HepG2 (cell line): ENCODE measurements around the gene PPA2. TPM values are rescaled to one million over a fixed set of nuclear protein-coding genes. Genes with fewer than 3 reads are reported as not detected.
A peak's percentile ranks its signal among the peaks of the same experiment; 100 is the strongest.

ENCODE experiments used
- ATF4 ChIP-seq, 2 experiments: fragments of 450-650 bp in 1 of 2; sonication (generic) in 1 of 2; formaldehyde crosslinking; IDR thresholded peaks; 2 replicates each; pipeline versions ENCODE4 v1.5.0 to v1.8.0; 2020 to 2022; ENCODE audit warnings: mild to moderate bottlenecking in 1 of 2, missing genetic modification reagents in 1 of 2
- SIN3A ChIP-seq: IDR thresholded peaks from 2 replicates; pipeline ENCODE4 v1.6.1; 2011; ENCODE audit warnings: low read depth, mild to moderate bottlenecking, control low read depth, low read length, borderline replicate concordance
- ZMYM4 ChIP-seq: sonication (generic); formaldehyde crosslinking; IDR thresholded peaks from 2 replicates; pipeline ENCODE4 v1.8.1; 2023; ENCODE audit warnings: mild to moderate bottlenecking, missing genetic modification reagents
- ZNF121 ChIP-seq: sonication (generic); formaldehyde crosslinking; IDR thresholded peaks from 2 replicates; pipeline ENCODE4 v1.5.0; 2020; ENCODE audit warnings: mild to moderate bottlenecking, missing genetic modification reagents
- ZNF230 ChIP-seq: sonication (generic); formaldehyde crosslinking; IDR thresholded peaks from 2 replicates; pipeline ENCODE4 v1.4.0; 2020; ENCODE audit warnings: mild to moderate bottlenecking, missing genetic modification reagents
- ZNF605 ChIP-seq: sonication (generic); formaldehyde crosslinking; IDR thresholded peaks from 2 replicates; pipeline ENCODE4 v1.8.0; 2022; ENCODE audit warnings: mild to moderate bottlenecking, missing genetic modification reagents
- ZNF616 ChIP-seq: sonication (generic); formaldehyde crosslinking; IDR thresholded peaks from 2 replicates; pipeline ENCODE4 v1.5.0; 2020; ENCODE audit warnings: low read depth, mild to moderate bottlenecking, missing genetic modification reagents
- ZNF670 ChIP-seq: sonication (generic); formaldehyde crosslinking; IDR thresholded peaks from 2 replicates; pipeline ENCODE4 v1.8.0; 2022; ENCODE audit warnings: mild to moderate bottlenecking, missing genetic modification reagents, borderline replicate concordance
- ZSCAN20 ChIP-seq: sonication (generic); formaldehyde crosslinking; IDR thresholded peaks from 2 replicates; pipeline ENCODE4 v1.4.0; 2020; ENCODE audit warnings: missing genetic modification reagents, mild to moderate bottlenecking, borderline replicate concordance
- polyA plus RNA-seq, 8 experiments: library from polyadenylated mRNA; depleted of rRNA in 3 of 8; stranded (reverse) in 7 of 8; unstranded in 1 of 8; fragments of >200 nt; fragmentation: Illumina TruSeq in 4 of 8; extraction: Trizol in 4 of 8; gene quantifications; 2 replicates each; pipeline versions ENCODE4 v1.2.1 to v1.2.3, GENCODE V29; 2011 to 2016; ENCODE audit warnings: low read depth in 4 of 8, missing spikeins in 1 of 8, mixed read lengths in 1 of 8; ENCODE audit not compliant: insufficient read depth in 1 of 8
- total RNA-seq, 5 experiments: library from RNA; depleted of rRNA; stranded (reverse); fragments of >200 nt; fragmentation: Illumina TruSeq; extraction: Trizol; gene quantifications; 2 replicates each; pipeline ENCODE4 v1.2.3, GENCODE V29; 2016; ENCODE audit warnings: low read depth in 1 of 5
- TF ChIP-seq, protein P1 (sequence below): sonication (generic); formaldehyde crosslinking; conservative IDR thresholded peaks from 2 replicates; pipeline ENCODE4 v1.5.0; 2020; ENCODE audit warnings: missing genetic modification reagents
- TF ChIP-seq, protein P2 (sequence below): sonication (generic); formaldehyde crosslinking; IDR thresholded peaks from 2 replicates; pipeline ENCODE4 v1.5.0; 2020; ENCODE audit warnings: mild to moderate bottlenecking, missing genetic modification reagents, moderate library complexity
- TF ChIP-seq, protein P3 (sequence below): sonication (generic); formaldehyde crosslinking; IDR thresholded peaks from 2 replicates; pipeline ENCODE4 v1.4.0; 2020; ENCODE audit warnings: missing genetic modification reagents
- TF ChIP-seq, protein P4 (sequence below): sonication (generic); formaldehyde crosslinking; IDR thresholded peaks from 2 replicates; pipeline ENCODE4 v1.4.0; 2020; ENCODE audit warnings: low read depth, mild to moderate bottlenecking, missing genetic modification reagents
- TF ChIP-seq, protein P5 (sequence below): sonication (generic); formaldehyde crosslinking; IDR thresholded peaks from 2 replicates; pipeline ENCODE4 v1.5.0; 2020; ENCODE audit warnings: missing genetic modification reagents
- TF ChIP-seq, protein P6 (sequence below): sonication (generic); formaldehyde crosslinking; IDR thresholded peaks from 2 replicates; pipeline ENCODE4 v1.8.1; 2022; ENCODE audit warnings: mild to moderate bottlenecking, missing genetic modification reagents
- TF ChIP-seq, protein P7 (sequence below): sonication (generic); formaldehyde crosslinking; IDR thresholded peaks from 2 replicates; pipeline ENCODE4 v1.8.1; 2023; ENCODE audit warnings: missing genetic modification reagents, mild to moderate bottlenecking, borderline replicate concordance

The PPA2 gene
- total and polyA plus RNA-seq, 2 of the 13 experiments (the other 11 are each of a cell fraction or from before 2014, with no cell fraction given): 44.2 to 70.6 TPM

GRCh38 chr4:105520819-105521790, 47.2 kb upstream of the PPA2 start (continued):
- TF ChIP-seq, protein P1, sequence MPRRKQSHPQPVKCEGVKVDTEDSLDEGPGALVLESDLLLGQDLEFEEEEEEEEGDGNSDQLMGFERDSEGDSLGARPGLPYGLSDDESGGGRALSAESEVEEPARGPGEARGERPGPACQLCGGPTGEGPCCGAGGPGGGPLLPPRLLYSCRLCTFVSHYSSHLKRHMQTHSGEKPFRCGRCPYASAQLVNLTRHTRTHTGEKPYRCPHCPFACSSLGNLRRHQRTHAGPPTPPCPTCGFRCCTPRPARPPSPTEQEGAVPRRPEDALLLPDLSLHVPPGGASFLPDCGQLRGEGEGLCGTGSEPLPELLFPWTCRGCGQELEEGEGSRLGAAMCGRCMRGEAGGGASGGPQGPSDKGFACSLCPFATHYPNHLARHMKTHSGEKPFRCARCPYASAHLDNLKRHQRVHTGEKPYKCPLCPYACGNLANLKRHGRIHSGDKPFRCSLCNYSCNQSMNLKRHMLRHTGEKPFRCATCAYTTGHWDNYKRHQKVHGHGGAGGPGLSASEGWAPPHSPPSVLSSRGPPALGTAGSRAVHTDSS (CRISPR knock-in tag): no peak
- TF ChIP-seq, protein P2, sequence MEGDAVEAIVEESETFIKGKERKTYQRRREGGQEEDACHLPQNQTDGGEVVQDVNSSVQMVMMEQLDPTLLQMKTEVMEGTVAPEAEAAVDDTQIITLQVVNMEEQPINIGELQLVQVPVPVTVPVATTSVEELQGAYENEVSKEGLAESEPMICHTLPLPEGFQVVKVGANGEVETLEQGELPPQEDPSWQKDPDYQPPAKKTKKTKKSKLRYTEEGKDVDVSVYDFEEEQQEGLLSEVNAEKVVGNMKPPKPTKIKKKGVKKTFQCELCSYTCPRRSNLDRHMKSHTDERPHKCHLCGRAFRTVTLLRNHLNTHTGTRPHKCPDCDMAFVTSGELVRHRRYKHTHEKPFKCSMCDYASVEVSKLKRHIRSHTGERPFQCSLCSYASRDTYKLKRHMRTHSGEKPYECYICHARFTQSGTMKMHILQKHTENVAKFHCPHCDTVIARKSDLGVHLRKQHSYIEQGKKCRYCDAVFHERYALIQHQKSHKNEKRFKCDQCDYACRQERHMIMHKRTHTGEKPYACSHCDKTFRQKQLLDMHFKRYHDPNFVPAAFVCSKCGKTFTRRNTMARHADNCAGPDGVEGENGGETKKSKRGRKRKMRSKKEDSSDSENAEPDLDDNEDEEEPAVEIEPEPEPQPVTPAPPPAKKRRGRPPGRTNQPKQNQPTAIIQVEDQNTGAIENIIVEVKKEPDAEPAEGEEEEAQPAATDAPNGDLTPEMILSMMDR (CRISPR knock-in tag): peak; percentile 73
- TF ChIP-seq ZNF121 (CRISPR knock-in tag) (no peak), ZNF230 (CRISPR knock-in tag) (no peak), ATF4 (CRISPR knock-in tag; IDR thresholded peaks at IDR 0.05) (no peak), ZNF605 (CRISPR knock-in tag) (no peak), ZNF616 (no peak), ZMYM4 (no peak), ZNF670 (CRISPR knock-in tag) (no peak), ZSCAN20 (CRISPR knock-in tag) (no peak), SIN3A (no peak)
- TF ChIP-seq, protein P3, sequence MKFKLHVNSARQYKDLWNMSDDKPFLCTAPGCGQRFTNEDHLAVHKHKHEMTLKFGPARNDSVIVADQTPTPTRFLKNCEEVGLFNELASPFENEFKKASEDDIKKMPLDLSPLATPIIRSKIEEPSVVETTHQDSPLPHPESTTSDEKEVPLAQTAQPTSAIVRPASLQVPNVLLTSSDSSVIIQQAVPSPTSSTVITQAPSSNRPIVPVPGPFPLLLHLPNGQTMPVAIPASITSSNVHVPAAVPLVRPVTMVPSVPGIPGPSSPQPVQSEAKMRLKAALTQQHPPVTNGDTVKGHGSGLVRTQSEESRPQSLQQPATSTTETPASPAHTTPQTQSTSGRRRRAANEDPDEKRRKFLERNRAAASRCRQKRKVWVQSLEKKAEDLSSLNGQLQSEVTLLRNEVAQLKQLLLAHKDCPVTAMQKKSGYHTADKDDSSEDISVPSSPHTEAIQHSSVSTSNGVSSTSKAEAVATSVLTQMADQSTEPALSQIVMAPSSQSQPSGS (CRISPR knock-in tag): no peak
- TF ChIP-seq, protein P4, sequence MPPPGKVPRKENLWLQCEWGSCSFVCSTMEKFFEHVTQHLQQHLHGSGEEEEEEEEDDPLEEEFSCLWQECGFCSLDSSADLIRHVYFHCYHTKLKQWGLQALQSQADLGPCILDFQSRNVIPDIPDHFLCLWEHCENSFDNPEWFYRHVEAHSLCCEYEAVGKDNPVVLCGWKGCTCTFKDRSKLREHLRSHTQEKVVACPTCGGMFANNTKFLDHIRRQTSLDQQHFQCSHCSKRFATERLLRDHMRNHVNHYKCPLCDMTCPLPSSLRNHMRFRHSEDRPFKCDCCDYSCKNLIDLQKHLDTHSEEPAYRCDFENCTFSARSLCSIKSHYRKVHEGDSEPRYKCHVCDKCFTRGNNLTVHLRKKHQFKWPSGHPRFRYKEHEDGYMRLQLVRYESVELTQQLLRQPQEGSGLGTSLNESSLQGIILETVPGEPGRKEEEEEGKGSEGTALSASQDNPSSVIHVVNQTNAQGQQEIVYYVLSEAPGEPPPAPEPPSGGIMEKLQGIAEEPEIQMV: no peak
- TF ChIP-seq, protein P5, sequence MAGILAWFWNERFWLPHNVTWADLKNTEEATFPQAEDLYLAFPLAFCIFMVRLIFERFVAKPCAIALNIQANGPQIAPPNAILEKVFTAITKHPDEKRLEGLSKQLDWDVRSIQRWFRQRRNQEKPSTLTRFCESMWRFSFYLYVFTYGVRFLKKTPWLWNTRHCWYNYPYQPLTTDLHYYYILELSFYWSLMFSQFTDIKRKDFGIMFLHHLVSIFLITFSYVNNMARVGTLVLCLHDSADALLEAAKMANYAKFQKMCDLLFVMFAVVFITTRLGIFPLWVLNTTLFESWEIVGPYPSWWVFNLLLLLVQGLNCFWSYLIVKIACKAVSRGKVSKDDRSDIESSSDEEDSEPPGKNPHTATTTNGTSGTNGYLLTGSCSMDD: no peak
- TF ChIP-seq, protein P6, sequence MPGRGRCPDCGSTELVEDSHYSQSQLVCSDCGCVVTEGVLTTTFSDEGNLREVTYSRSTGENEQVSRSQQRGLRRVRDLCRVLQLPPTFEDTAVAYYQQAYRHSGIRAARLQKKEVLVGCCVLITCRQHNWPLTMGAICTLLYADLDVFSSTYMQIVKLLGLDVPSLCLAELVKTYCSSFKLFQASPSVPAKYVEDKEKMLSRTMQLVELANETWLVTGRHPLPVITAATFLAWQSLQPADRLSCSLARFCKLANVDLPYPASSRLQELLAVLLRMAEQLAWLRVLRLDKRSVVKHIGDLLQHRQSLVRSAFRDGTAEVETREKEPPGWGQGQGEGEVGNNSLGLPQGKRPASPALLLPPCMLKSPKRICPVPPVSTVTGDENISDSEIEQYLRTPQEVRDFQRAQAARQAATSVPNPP: no peak
- TF ChIP-seq, protein P7, sequence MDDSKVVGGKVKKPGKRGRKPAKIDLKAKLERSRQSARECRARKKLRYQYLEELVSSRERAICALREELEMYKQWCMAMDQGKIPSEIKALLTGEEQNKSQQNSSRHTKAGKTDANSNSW (CRISPR knock-in tag): no peak
